GM13977 (cell line): ENCODE results near the gene ADAMTSL5.

Experiments used
- DNase-seq: peaks from one replicate; pipeline ENCODE4 v3.0.0; 2012; ENCODE audit warnings: low spot score
- in situ Hi-C: fragments of 300-500 bp; cut with MboI; formaldehyde crosslinking; loops from one replicate; pipeline ENCODE4 v1.12.0; 2022; ENCODE audit warnings: low sequenced_read_pairs, low pct_unique_long_range_greater_than_20kb, mixed read lengths, inconsistent platforms; ENCODE audit not compliant: unreplicated experiment
- TF ChIP-seq, protein P1 (sequence below): IDR thresholded peaks from 2 replicates; pipeline ENCODE4 v1.5.1; 2012; ENCODE audit warnings: mild to moderate bottlenecking, control low read depth; ENCODE audit not compliant: insufficient read depth; ENCODE audit errors: extremely low read depth, missing control alignments

Gene ADAMTSL5

DNA sequence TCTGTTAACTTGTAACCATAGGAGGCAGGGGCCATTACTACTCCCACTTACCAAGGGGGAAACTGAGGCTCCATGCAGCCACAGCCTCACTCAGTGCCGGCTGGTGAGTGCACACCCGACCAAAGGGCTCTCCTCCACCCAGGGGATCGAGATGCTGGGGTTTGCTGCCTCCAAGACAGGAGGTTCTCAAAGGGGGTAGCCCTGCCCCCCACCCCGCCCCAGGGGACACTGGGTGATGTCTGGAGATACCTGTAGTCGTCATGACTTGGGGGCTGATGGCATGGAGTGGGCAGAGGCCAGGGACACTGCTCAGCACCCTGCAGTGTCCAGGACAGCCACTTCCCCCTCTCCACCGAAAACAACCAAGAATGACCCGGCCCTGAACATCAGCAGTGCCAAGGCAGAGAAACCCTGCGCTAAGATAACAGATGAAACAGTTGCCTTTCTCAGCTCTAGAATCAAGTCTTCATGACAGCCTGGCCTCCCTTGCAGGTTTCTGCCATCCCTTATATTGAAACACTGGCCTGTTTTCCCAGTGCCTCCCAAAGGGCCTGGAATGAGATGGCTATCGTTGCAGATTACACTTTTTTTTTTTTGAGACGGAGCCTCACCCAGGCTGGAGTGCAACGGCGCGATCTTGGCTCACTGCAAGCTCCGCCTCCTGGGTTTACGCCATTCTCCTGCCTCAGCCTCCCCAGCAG is 18.6 kb downstream of the ADAMTSL5 start:
- in situ Hi-C loops: no loop called here
- no peak for DNase-seq
- TF ChIP-seq, protein P1, sequence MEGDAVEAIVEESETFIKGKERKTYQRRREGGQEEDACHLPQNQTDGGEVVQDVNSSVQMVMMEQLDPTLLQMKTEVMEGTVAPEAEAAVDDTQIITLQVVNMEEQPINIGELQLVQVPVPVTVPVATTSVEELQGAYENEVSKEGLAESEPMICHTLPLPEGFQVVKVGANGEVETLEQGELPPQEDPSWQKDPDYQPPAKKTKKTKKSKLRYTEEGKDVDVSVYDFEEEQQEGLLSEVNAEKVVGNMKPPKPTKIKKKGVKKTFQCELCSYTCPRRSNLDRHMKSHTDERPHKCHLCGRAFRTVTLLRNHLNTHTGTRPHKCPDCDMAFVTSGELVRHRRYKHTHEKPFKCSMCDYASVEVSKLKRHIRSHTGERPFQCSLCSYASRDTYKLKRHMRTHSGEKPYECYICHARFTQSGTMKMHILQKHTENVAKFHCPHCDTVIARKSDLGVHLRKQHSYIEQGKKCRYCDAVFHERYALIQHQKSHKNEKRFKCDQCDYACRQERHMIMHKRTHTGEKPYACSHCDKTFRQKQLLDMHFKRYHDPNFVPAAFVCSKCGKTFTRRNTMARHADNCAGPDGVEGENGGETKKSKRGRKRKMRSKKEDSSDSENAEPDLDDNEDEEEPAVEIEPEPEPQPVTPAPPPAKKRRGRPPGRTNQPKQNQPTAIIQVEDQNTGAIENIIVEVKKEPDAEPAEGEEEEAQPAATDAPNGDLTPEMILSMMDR: no peak

DNA sequence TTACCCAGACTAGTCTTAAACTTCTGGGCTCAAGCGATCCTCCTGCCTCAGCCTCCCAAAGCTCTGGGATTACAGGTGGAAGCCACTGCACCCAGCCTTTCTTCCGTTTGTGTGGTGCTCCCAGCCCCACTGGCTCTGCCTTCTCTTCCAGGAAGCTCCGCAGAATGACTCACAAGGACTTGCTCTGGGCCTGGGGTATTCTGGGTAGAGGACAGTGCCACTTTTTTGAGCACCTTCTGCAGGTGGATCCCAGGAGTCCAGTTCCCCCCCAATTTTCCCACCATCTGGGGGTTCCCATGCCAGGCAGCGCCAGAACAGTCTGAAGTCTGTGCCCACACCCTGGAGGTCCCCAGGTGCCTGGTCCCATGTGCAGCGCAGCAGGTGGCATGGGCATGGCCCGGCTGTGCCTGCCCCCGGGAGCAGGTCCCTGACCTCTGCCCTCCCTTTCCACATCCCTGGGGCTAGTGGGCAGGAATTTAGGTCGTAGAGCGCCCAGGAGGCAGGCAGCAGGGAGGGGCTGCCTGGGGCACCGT is 20.3 kb downstream of the ADAMTSL5 start:
- no peak for DNase-seq
- in situ Hi-C loops: no loop called here
- TF ChIP-seq, protein P1: no peak

DNA sequence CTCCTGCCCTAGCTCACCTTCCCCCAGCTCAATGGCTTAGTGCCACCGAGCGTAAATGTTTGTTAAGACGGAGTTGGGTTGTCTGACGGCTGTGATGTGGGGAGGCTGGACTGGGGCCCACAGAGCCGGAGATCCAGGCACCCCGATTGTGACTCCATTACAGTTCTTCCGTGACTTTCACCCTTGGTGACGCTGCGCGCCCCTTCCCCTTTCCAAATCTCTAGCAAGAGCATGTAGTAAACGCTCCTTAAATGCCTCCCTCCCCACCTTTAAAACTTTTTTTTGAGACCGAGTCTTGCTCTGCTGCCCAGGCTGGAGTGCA is 21.0 kb downstream of the ADAMTSL5 start:
- TF ChIP-seq, protein P1: no peak
- in situ Hi-C loops: no loop called here
- no peak for DNase-seq

DNA sequence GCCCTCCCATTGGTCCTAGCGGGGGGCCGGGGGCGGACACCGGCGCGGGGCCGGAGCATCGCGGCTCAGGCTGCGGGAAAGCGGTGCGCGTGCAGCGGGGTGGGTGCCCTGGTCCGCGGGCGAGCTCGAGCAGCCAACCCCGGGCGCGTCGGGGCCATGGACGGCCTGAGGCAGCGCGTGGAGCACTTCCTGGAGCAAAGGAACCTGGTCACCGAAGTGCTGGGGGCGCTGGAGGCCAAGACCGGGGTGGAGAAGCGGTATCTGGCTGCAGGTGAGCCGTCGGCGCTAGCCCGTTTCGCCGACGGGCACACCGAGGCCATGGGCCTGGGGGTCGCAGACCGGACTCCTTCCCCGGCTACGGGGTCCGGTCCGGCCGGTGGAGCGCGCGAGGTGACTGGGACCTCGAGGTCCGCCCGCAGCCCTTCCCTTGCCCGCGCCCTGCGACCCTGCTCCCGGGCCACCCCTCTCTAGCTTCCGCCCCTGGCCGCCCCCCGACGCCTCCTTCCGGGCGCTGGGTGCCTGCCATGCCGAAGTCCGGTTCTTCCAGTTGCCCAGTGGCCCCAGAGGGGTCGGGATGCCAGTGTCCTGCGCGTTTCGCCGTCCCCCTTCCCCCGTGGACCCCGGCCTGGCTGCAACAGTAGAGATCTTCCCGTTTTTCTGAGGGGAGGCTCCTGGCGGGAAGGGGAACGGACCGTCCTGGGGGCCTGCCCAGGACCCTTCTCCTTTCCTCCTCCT is 21.5 kb downstream of the ADAMTSL5 start, which contains the start of gene REEP6:
Gene REEP6 (plus strand): TSS at position 68 of the 735 bp plus-strand sequence. CDS start 89 bp downstream, at position 157.
- in situ Hi-C loops: no loop called here
- TF ChIP-seq, protein P1: no peak
- DNase-seq: no peak

DNA sequence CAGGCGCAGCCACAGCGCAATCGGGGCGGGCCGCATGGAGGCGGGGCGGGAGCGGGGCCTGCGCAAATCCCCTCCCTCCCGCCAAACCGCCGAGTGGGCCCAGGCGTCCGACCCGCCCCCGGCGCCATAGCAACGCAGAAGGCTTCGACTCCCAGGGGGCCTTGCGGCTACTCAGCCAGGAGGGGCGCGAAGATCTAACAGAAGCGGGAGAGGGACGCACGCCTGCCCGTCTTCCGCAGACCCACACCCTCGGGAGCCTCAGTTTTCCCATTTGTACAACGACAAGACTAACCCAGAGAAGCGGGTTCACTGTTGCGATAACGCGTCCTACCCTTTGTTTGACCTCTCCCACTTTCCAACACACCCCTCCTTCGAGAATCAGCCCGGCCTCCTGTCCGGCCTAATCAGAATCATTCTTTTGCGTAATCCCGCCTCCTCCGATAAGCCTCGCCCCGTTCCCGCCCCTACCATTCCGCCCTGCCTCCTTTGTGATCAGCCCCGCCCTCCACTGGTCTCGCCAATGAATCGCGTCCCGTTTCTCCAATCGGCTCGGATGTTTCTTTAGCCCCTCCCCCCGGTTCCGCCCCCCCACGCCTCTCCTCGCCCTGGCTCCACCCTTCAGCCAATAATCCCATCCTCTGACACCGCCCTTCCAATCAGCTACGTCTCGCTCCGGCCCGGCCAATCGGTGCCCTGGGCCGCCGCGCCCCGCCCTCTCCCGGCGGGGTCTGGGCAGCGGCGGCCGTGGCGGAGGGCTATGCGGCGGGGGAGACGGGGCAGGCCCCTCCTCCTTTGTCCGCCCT is 22.3 kb downstream of the ADAMTSL5 start, which contains the start of gene PCSK4:
Gene PCSK4 (minus strand): TSS at position 40 of the 803 bp plus-strand sequence. CDS start 4 bp downstream, at position 36.
- peak; percentile 99 for DNase-seq
- in situ Hi-C loops: no loop called here
- TF ChIP-seq, protein P1: no peak
